Gastroesophageal sphincter (tissue), 3 donors: Measurements from ENCODE around the gene ENKD1.
"Not testable (repeated sequence)": the region's sequence is repeated elsewhere in the genome, so short reads cannot be mapped to it uniquely, and the experiment has no call there.

Experiments used
- CTCF ChIP-seq, 4 experiments: fragments of 200-600 bp in 2 of 4; fragments of 450-650 bp in 2 of 4; sonication (generic) in 1 of 4; IDR thresholded peaks; one replicate each; pipeline ENCODE4 v1.5.1; 2017 to 2019; ENCODE audit warnings: antibody characterized with exemption in 4 of 4, mild to moderate bottlenecking in 2 of 4, moderate library complexity in 2 of 4
- POLR2A ChIP-seq, 2 donors: fragments of 450-650 bp; IDR thresholded peaks; one replicate each; pipeline ENCODE4 v1.6.1; 2017; ENCODE audit warnings: antibody characterized with exemption in 2 of 2, mild to moderate bottlenecking in 2 of 2, moderate library complexity in 1 of 2

- TF ChIP-seq CTCF, POLR2A (IDR thresholded peaks at IDR 0.05): not testable (repeated sequence)
These were observed 27.2 kb upstream of the ENKD1 start for GRCh38 chr16:67693517-67694285.
